Panc1 (cell line): ENCODE results near the gene ATP11A. TPM values are rescaled to one million over a fixed set of nuclear protein-coding genes. Genes with fewer than 3 reads are reported as not detected.

Experiments
- ATAC-seq: fragments of 200-7000 bp; cut with Tn5 transposase; 2 replicates; pipeline ENCODE4 v1.9.1; 2020; ENCODE audit warnings: mild to moderate bottlenecking, moderate library complexity
- BruUV-seq: library from RNA; stranded (reverse); fragments of 400-500 nt; replicated peaks from 2 replicates; lab custom pipeline; 2021; lab: Mats Ljungman, UMichigan
- CTCF ChIA-PET: fragments of 300-600 bp; sonication (Branson Sonifier 250); formaldehyde crosslinking; loops from one replicate; lab custom pipeline; 2022; ENCODE audit warnings: antibody characterized with exemption; lab: Charles Lee
- POLR2A ChIA-PET: fragments of 300-600 bp; sonication (Branson Sonifier 250); formaldehyde crosslinking; loops from one replicate; lab custom pipeline; 2022; ENCODE audit warnings: antibody characterized with exemption; lab: Charles Lee
- DNase-seq: peaks from one replicate; pipeline ENCODE4 v3.0.0-alpha.2; 2010; ENCODE audit warnings: low read depth, low spot score
- H3K27ac ChIP-seq: 2 replicates; pipeline ENCODE4 v1.5.1; 2011; ENCODE audit warnings: mild to moderate bottlenecking, low read length, inconsistent platforms
- H3K27me3 ChIP-seq: fragments of 200-500 bp; sonication (Bioruptor generic); 2 replicates; pipeline ENCODE4 v1.6.0; 2014; ENCODE audit warnings: low read length, inconsistent platforms; ENCODE audit not compliant: control insufficient read depth, insufficient read depth
- H3K36me3 ChIP-seq: fragments of 200-500 bp; sonication (Bioruptor generic); 2 replicates; pipeline ENCODE4 v1.5.1; 2014; ENCODE audit warnings: inconsistent platforms, mild to moderate bottlenecking, low read length, moderate library complexity; ENCODE audit not compliant: control insufficient read depth, insufficient read depth
- H3K4me1 ChIP-seq: 2 replicates; pipeline ENCODE4 v1.5.1; 2011; ENCODE audit warnings: inconsistent platforms, mild to moderate bottlenecking, low read length, moderate library complexity; ENCODE audit not compliant: control insufficient read depth, insufficient read depth
- H3K4me3 ChIP-seq, 2 experiments: 2 replicates each; pipeline ENCODE4 v1.5.1; 2011 to 2012; ENCODE audit warnings: low read depth in 2 of 2, low read length in 2 of 2, mild to moderate bottlenecking in 2 of 2, inconsistent platforms in 1 of 2, moderate library complexity in 1 of 2
- H3K9me3 ChIP-seq: fragments of 200-500 bp; sonication (Bioruptor generic); 2 replicates; pipeline ENCODE4 v1.5.1; 2014; ENCODE audit warnings: low read depth, mild to moderate bottlenecking, inconsistent platforms, low read length, moderate library complexity; ENCODE audit not compliant: control insufficient read depth, insufficient read depth
- CTCF ChIP-seq: fragments of 450-650 bp; IDR thresholded peaks from 2 replicates; pipeline ENCODE4 v1.5.1; 2017; ENCODE audit warnings: mild to moderate bottlenecking
- POLR2AphosphoS5 ChIP-seq: IDR thresholded peaks from 2 replicates; pipeline ENCODE4 v1.6.1; 2012; ENCODE audit warnings: mild to moderate bottlenecking, low read depth, low read length, moderate library complexity
- REST ChIP-seq, 2 experiments: IDR thresholded peaks; 2 replicates each; pipeline ENCODE4 v1.6.1; 2011 to 2012; ENCODE audit warnings: low read depth in 2 of 2, control low read depth in 1 of 2, low read length in 1 of 2, mild to moderate bottlenecking in 1 of 2, moderate library complexity in 1 of 2; ENCODE audit not compliant: insufficient read depth in 1 of 2
- SIN3A ChIP-seq: IDR thresholded peaks from 2 replicates; pipeline ENCODE4 v1.6.1; 2012; ENCODE audit warnings: low read depth, mild to moderate bottlenecking, low read length, moderate library complexity, borderline replicate concordance; ENCODE audit not compliant: insufficient read depth
- TCF7L2 ChIP-seq: IDR thresholded peaks from 2 replicates; pipeline ENCODE4 v1.6.1; 2011; ENCODE audit warnings: mild to moderate bottlenecking, low read depth, low read length, inconsistent platforms
- in situ Hi-C: cut with HindIII; loops from 2 replicates; pipeline ENCODE4 v1.10.0; 2016; ENCODE audit warnings: low sequenced_read_pairs, low pct_unique_long_range_greater_than_20kb
- intact Hi-C: fragments of 100-400 bp; cut with micrococcal nuclease; formaldehyde crosslinking; loops from one replicate; pipeline ENCODE4 v1.10.0; 2022; ENCODE audit not compliant: unreplicated experiment
- total RNA-seq: library from RNA; stranded (reverse); gene quantifications from one replicate; pipeline ENCODE4 v1.2.1, GENCODE V29; 2021; ENCODE audit not compliant: unreplicated experiment

ATP11A gene
- total RNA-seq, 1 experiment from 2014 or later, result 85.8 TPM

GRCh38 chr13:112720251-112720650, 30.4 kb downstream of the ATP11A start:
- in situ Hi-C loops, result no loop called here

DNA sequence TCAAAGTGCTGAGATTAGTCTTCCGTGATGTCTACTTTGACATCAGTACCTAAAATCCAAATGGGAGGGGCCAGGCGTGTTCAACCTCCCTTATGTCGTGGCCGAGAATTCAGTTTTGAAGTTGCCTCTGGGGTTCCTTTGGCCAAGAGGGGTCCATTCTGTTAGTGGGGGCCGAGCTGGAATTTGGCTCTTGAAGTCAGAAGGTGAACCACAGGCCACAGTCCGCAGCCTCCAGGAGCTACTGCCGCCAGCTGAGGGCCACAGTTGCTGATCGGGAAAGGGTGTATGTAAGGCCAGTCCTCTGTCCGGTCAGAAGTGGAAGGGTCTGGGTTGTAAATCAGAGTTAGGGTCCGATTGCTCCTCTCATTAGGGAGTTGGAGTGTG, 31.0 kb downstream of the ATP11A start:
- Histone ChIP-seq H3K27ac (peak overlapping the region; percentile 94), H3K36me3 (no peaks in the 10 kb centered on the region), H3K9me3 (no peaks in the 10 kb centered on the region), H3K4me1 (peaks cover 65% of the 10 kb centered on the region), H3K4me3 (peak overlapping the region in 1 of 2 experiments; percentile 33; a peak in 1 of 4 replicates), H3K27me3 (no peaks in the 10 kb centered on the region)
- TF ChIP-seq CTCF, result no peak
- TF ChIP-seq REST (IDR thresholded peaks at IDR 0.05; ENCODE audit: insufficient read depth in 1 of 2, low read depth in 2 of 2, low read length in 1 of 2), result no peak
- no peak for TF ChIP-seq POLR2AphosphoS5
- no peak for TF ChIP-seq TCF7L2
- no peak for ATAC-seq
- ChIA-PET POLR2A (no interaction called here), CTCF (no interaction called here)
- in situ Hi-C loops, result no loop called here
- BruUV-seq, result no TSS peak
- DNase-seq, result no peak
- intact Hi-C loops, result no loop called here

More at GRCh38 chr13:112720251-112720650, 30.4 kb downstream of the ATP11A start:
- BruUV-seq, result no TSS peak
- DNase-seq (no peak), ATAC-seq (no peak)
- Histone ChIP-seq H3K9me3 (no peaks in the 10 kb centered on the region), H3K27ac (peak overlapping the region; percentile 94), H3K36me3 (no peaks in the 10 kb centered on the region), H3K4me3 (no peak overlapping the region), H3K27me3 (no peaks in the 10 kb centered on the region), H3K4me1 (peaks cover 63% of the 10 kb centered on the region)
- CTCF ChIA-PET, result no interaction called here
- POLR2A ChIA-PET, result no interaction called here
- intact Hi-C loops, result no loop called here
- TF ChIP-seq SIN3A (no peak), POLR2AphosphoS5 (no peak), TCF7L2 (no peak), REST (IDR thresholded peaks at IDR 0.05; ENCODE audit: insufficient read depth in 1 of 2, low read depth in 2 of 2, low read length in 1 of 2) (no peak), CTCF (no peak)
